GM18861 (cell line): Measurements from ENCODE around the gene TKT.

Source experiments
- ATAC-seq: cut with Tn5 transposase; IDR thresholded peaks from one replicate; pipeline ENCODE4 v1.9.1; 2021; ENCODE audit not compliant: unreplicated experiment

Gene TKT

DNA sequence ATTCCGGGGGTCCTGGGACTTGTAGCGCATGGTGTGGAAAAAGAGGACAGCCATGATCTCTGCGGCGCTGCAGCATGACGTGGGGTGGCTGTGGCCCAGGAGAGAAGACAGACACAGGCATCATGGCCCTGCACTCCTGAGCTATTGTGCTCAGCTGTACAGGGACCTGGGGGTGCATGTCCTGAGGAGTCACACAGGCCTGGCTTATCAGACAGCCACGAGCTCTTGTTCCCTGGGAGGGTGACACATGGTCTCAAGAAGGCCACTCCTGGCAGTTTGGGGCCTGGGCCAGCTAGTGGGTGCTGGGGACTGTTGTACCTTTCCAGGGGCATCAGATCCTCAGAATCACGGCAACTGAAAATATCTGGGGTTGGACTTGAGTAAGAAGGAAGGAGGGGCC is 13.7 kb downstream of the TKT start:
- no peak for ATAC-seq

DNA sequence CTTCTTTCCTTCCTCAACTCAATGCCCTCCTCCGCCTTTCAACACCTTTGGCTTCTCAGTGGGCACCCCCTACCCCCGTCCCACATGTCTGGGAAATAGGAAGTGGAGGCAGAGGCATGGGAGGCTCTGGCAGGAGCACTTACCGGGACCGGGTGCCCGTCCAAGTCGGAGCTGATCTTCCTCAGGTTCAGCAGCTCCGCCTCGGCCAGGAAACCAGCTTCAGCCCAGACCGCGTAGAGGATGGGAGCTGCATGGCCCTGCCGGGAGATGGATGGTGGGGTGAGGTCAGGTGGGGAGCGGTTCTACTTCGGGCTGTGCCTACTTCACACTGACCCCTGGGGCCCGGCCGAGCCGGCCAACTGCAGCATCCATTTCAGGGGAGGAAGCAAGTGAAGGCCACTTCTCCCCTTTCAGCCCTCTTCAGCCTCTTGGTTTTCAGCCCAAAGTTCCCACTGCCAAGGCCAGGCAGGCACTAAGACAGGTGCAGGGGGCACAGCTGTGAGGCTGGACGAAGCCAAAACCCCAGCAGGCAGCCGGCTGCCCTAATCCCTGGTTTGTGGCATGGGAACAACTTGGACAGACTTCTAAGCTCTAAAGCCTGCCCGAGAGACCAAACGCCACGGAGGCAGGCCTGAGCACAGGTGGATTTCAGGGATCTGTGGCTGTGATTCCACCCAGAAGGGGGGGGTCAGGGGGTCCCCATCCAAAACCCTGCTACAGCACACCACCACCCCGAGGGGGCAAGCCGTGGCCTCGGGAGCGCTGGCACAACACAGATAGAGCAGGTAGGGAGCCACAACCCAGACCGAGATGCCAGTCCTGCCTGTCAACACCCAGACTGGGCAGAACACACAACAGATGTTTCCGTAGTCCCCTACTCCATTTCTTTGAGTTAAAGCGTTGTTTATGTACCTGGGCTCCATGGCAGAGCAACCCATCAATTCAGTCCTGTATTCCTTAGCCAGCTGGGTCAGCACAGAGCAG is 14.5 kb downstream of the TKT start:
- ATAC-seq = no peak

DNA sequence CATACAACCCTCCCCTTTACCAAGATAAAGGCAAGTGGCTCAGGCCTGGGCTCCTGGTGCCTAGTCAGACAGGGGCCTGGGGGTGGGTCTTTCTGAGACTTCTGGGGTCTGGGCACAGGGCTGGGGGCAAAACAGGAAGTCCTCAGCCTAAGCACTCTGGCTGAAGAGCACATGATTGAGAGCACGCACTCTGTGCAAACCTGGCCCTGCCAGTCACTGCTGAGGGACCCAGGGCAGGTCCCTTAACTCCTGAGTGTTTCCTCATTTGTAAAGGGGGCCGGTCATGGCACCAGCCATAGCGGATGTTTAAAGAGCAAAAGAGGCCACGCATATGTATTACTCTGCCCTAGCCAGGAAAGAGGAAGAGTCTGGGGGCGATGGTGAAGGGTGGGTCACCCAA is 16.0 kb downstream of the TKT start:
- ATAC-seq = no peak

DNA sequence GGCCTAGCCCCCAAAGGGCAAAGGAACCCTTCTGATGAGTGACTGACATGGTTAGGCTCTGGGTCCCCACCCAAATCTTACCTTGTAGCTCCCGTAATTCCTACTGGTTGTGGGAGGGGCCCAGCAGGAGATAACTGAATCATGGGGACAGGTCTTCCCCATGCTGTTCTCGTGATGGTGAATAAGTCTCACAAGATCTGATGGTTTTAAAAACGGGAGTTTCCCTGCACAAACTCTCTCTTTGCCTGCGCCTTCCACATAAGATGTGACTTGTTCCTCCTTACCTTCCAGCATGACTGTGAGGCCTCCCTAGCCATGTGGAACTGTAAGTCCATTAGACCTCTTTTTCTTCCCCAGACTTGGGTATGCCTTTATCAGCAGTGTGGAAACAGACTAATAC is 16.9 kb downstream of the TKT start:
- no peak for ATAC-seq

DNA sequence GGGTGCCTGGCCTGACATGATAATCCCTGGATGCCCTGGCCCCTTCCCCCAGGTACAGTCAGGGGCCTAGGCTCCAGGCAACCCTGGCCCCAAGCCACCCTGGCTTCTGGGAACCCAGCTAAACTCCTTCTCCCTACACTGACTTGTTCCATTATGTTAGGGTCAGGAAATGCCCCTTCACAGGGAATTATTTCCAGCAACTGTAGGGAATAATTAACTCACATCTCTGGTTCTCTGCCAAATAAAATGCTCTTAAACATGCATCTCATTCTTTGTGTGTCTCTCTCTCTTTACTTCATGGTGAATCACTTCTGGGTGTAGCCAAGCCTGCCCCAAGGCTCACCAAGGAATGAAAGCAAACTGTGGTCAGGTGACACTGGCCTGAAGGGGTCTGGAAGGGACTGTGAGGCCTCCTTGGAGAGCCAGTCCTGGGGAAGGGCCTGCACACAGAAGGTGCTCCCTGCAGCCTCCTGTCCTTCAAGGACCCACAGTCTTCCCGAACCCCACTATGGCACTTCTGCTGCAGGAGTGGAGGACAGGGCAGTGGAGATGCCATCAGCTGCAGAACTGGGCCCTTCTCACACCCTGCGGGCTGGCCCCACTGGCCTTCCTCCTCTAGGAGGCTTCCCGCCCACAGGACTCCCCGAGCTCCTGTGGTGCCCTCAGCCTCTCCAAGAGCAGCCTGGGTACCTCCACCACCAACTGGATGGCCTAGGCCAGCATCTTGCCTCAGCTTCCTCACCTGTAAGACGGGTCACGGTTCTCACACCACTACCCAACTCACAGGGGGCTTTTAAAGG is 17.6 kb downstream of the TKT start:
- no peak for ATAC-seq

DNA sequence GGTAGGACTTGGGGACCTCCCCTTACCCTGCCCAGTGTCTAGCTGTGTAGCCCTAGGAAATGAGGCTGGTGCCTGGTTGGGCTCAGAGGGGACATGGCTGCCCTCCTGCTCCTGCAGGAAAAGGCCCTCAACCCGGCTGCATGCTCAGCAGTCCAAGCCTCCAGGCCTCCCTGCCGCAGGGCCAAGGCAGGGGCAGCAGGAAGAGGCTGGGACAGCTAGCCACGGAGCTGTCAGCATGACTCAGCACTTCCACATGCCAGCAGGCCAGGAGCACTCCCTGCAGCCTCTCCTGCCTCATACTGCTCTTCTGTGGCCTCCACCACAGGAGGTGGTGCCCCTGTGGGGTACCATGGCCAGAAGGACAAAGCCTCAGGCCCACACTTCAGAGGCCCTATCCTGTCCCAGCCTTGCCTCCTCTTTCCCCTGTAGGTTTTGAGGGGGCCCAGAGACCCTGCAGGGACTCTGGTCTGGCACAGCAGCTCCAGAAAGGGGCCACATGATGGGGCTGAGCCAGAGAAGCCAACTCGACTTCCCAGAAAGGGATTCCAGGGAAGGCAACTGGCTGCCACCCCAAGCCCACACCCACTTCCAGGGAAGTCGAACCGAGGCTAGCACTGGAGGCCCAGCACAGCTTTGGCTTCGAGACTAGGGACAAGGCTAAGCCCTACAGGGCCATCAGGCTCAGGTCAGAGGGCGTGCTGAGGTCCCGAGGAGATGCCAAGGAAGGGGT is 19.5 kb downstream of the TKT start:
- ATAC-seq = no peak

DNA sequence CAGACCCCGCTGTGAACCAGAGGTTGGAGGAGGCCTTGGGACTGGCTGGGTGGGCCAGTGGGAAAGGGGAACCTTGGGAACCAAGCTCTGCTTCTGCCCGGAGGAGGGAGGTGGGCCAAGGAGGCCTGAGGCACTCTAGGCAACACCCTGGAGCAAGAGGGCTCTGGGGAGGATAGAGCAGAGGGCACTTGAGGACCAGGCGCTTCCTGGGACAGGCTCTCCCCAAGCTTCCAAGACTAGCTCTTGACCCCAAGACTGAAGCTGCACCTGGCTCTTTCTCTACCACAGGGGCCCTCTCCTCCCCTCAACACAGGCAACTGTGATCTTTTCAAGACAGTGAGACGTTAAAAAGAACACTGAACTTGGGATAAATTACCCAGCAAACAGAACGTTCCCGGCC is 20.3 kb downstream of the TKT start:
- ATAC-seq = no peak

DNA sequence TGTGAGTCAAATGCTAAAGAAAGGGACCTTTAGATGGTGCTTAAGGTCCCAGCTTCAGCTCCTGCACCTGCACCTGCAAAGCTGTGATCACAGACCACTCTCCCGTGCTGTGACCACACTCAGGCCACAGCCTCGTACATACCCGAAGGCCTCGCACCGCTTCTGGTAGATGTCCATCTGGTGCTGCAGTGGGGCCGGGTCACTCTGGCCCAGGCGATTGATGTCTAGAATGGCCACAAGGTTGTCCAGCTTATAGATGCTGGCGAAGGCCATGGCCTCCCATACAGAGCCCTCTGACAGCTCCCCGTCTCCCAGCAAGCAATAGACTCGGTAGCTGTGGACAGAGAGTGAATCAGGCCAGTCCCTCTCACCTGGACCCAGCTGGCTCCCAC is 21.0 kb downstream of the TKT start:
- no peak for ATAC-seq

DNA sequence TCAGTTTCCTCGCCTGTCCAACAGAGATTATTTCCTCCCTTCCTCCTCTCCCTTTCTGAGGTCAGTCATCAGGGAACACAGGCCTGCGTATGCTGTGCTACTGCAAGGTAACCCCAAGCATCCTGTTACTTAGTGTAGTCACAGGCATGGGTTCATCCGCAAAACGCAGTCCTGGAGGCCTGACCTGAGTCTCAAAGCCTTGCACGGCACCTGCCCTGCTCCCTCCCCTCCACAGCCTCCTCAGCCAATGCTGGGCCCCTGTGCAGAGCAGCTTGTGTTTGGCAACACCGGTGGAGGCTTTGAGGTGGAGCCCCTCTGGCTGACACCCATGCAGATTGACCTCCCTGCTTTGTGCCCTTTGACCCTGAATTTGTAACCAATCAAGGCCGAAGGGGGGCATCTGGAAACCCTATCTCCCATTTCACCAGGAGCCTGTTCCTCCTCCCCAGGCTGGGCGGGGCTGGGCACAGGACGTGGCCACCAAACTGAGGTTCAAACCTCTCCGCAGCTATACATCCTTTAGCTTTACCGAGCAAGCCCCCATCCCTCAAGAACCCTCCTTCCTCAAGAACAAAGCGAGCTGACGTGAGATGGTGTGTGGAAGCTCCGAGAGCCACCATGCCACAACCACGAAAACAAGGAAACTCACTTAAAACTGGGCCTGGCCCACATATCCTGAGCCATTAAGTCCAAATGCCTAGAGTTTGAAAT is 21.5 kb downstream of the TKT start:
- ATAC-seq = no peak

DNA sequence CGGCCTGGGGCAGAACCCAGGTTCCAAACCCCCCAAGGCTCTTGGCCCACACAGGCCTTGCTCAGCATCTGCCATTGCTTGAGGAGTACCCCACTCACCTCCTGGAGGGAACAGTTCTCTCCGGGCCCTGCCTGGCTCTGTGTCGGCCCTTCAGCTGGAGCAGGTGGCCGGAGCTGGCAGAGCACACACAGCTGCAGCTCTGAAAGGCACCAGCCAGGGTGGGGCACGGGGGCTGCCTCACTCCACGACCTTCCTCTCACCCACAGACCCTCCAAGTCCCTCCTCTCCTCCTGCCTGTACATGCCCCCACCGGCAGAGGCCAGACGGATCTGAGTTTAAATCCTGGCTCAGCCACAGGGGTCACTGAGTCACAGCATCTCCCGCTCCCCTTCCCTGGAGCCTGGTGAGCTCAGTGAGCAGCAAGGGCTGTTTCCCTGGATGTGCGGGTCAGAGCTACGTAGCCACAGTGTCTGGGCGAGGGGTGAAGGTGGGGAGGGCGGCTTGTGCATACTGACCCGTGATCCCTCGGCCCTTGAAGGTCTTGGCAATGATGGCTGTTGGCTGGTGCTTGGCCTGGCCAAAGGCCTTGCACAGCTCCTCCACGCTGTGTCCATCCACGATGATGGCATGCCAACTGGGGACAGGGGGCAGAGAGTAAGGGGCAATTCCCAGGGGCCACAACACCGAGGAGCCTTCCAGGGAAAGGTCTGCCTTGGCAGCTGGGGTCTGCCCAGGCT is 23.0 kb downstream of the TKT start:
- ATAC-seq = no peak

DNA sequence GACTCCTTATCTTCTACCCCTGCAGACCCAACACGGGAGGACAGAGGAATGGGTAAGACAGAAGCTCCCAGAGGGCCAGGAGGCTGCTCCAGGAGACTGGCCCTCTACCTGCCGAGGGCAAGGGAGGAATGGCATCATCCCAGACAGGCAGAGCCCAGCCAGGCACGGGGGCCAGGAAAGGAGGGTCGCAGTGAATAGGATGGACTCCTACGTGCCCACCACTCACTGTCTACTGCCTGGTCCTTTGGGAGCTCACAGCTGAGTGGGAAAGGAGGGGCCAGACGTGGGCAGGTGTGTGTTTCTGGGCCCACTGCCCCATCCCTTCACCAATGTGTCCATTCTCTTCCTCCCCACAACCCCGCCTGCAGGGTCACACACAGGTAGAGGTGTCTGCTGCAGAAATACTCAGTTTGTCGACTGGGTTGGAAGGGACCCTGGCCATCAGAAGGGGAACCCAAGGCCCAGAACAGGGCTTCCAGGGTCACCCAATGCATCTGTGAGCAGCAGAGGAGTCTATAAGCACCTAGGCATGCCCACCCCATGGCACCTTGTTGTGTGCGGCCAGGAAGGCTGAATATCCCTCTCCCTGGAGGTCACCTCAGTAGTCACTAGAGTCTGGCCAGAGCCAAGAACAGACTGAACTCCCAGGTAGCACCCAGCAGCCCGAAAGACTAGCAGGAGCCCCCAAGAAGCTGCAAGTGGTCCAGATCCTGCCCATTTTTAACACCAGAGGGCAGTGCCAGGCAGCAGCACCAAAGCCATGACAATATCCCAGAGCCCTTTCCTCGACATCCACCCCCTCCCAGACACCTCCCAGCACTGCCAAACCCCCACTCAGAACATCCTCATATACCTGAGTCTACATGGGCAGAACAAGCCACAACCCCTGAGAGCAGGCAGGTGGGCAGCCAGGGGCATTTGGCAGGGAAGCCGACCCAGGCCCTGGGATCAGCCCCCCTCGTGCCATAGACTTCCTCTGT is 24.0 kb downstream of the TKT start:
- no peak for ATAC-seq

DNA sequence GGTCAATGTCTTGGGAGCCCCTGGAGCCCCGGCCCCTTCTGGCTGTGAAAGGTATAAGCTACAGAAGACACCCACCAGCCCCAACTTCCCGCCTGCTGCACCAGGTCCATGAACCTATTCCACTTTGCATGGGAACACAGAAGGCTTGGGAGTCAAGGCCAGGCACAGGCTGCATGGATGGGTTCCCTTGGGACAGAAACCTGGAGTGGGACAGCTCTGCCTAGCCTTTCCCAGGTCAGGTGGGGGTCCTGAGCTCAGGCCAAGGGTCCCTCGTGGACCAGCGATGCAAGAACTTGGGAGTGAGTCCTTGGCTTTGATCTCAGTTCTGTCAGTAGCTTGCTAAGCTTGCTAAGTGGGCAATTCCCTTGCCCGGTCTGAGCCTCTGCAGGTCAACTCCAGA is 25.0 kb downstream of the TKT start:
- ATAC-seq = no peak

DNA sequence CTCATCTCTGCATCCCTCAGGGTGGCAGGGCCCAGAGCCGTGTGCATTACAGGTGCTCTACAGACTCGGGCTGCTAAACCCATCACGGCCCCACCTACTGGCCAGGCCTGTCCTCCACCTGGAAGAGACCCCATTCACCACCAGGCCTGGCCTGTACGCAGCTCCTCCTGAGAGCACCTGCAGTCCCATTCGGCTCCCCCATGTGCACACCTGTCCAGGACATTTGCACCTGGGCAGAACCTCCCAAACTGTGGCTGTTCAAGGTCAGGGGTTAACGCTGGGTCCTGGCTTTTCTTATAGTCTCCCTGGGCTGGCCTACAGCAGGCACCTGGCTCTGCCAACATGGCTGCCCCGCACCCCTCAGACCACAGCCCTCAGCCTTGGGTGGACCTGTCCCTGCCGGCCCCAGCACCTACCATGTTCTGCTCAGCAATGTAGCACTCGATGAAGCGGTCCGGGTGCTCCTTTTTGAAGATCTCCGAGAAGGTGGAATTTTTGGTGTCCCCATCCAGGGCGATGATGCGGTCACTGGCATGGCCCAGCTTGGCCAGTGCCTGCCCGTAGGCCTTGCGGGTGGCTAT is 25.7 kb downstream of the TKT start:
- no peak for ATAC-seq

DNA sequence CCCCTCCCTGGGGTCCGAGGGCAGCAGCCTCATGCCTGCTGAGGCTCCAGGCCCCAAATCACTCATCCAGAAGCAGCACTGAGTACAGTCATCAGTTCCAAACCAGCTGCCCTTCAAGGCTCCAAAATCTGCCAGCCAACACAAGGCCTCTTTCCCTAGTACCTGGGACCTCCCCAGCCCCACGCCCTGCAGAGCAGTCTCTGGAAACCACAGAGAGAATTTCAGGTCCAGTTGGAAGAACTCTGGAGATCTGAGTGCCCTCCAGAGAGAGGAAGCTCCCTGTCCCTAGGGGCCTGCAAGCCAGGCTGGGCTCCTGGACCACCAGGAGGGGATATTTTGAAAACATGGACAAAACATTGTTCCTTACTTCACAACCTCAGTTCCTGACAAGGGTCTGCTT is 26.2 kb downstream of the TKT start:
- ATAC-seq = no peak

DNA sequence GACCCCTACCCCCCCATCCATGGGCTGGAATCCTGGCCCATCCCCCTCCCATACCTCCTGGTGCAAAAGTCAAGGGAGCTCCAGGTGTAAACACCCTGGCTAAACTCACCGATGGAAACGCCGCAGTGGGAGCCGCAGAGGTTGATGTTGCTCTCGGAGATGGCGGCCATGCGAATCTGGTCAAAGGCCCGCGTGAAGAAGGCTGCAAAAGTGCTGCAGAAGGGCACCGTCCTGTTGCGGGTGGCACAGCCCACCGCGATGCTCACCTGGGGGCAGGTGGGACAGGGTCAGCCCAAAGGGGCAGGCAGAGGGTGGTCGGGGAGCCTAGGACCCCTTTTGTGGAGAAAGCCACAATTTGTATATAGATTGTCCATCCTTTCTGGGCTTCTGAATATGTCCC is 26.7 kb downstream of the TKT start:
- no peak for ATAC-seq

DNA sequence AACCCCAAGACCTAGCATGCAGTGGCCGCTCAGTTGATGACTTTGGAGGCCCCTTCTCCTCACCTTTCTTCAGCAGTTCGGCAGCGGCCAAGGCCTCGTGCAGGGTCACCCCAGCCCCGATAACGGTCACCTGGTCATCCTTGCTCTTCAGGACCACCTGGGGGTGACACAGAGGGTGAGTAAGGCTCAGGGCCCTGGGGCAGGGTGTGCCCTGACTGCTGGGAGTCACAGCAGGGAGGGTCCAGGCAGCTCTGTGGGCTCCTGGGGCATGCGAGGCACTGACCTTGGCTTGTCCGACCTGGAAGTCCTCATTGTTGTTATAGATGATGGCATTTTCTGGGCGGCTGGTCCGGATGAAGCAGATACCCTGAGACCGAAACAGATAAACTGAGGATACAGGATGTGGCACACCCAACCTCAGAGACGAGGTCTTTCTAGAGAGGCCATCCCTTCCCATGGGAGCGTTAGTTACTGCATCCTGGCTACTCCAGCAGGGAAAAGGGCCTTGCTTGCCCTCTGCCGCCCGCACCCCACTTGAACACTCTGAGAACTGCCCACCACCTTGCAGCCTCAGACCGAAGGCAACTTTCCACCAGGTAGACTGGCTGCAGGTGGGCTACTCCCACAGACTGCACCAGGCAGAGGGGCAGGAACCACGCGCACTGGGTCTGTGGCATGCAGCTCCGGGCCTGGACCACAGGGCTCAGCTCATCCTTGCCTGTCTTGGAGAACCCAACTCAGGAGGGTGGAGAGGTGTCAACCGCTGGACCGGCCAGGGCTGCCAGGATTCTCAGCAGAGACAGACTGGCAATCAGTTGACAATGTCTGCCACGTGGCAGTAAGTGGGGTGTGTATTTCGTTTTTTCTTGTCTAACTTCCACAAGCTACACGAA is 27.6 kb downstream of the TKT start:
- ATAC-seq = no peak

DNA sequence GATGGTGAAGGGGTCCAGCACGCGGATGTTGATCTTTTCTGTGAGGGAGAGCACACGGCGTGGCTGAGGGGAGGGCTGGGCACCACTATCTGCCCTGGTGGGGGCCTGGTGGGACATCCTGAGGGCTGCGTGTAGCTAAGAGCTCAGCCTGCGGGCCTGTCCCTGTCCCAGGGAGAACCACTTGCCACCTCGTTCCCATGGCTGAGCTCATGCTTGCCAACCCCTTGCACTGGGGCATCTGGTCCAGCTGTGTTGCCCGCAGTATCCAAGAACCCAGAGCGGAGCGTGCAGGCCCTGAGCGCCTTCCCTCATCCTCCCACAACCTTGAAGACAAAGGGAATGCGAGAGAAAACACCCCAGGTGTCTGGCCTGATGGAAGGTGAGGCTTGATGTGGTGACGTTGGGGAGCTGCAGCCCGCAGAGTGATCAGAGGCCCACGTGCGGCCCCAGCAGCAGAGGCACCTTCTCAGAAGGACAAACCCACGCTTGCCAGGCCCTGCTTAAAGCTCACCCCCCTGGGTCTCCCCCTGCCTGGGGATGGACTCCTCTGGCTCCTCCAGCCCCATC is 28.9 kb downstream of the TKT start:
- ATAC-seq = no peak
